GF-D8 (cell line): Measurements from ENCODE around the gene LRRC47.
"Not testable (repeated sequence)": the region's sequence is repeated elsewhere in the genome, so short reads cannot be mapped to it uniquely, and the experiment has no call there.

Source experiments
- DNase-seq: peaks from one replicate; lab custom pipeline; 2025; lab: John Stamatoyannopoulos, UW

LRRC47 gene

DNA sequence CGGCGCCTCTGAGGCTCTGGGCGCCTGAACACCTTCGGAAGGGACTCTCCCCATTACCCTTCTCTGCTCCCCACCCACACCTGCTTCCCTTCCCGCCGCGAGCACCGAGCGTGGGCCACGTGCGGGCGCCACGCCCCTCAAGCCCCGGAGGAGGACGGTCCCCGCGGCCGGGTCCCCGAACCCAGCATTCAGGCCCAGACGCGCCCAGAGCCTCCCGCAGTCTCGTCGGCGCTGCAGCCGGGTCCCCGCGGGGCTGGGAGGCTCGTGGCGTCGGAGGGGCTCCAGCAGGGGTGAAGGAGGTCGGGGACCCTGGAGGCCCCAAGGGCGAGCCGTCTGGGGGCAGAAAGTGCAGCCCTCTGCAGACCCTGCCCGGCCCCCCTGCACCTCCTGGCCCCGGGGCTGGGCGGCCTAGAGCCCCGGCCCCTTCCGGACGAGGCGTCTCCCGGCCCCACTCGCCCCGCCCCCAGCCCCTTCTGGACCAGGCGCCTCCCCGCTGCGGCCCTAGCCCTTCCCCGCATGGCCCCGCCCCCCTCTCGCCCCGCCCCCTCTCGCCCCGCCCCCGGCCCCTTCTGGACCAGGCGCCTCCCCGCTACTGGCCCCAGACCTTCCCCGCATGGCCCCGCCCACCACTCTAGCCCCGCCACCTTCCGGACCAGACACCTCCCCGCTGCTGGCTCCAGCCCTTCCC, 24.1 kb downstream of the LRRC47 start:
- no peak for DNase-seq

DNA sequence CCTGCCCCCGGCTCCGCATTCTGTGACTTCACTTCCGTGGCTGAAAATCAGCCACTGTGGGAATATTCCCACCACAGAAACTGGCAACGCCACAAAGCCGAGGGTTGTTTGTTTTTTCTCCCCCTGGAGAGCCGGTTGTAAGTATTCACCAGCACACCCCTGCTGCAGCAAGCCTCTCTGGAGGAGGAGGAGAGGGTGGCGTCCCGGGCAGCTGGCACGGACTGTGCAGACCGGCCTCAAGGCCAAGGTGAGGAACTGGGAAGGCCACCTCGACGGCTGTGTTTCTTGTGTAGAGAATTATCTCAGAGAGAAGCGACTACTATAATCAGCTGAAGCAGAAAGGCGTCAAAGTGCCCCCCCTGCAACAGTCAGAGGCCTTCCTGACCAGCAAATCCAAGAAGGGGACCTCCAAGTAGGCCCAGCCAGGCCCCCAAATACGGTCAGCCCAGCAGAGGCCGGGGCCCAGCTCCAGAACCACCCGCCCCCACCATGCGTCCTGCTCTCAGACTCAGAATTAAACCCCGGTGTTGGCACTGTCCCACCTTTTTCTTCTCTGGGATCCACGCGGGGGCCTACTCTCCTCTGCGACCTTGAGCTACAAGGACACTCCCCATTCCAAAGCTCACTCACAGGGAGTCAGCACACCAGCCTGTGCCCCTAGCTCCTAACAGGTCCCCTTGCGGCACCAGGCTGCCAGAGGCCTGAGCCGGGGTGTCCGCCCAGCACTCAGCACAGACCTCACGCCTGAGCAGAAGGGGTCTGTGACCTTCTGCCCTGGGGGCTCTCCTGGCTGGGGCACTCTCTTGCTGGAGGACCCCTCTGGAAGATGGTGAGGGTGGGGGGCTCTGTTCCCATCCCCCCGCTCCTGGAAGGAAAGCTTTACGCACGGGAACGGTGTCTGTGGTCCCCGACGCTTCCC, 24.9 kb downstream of the LRRC47 start:
- DNase-seq, result no peak

DNA sequence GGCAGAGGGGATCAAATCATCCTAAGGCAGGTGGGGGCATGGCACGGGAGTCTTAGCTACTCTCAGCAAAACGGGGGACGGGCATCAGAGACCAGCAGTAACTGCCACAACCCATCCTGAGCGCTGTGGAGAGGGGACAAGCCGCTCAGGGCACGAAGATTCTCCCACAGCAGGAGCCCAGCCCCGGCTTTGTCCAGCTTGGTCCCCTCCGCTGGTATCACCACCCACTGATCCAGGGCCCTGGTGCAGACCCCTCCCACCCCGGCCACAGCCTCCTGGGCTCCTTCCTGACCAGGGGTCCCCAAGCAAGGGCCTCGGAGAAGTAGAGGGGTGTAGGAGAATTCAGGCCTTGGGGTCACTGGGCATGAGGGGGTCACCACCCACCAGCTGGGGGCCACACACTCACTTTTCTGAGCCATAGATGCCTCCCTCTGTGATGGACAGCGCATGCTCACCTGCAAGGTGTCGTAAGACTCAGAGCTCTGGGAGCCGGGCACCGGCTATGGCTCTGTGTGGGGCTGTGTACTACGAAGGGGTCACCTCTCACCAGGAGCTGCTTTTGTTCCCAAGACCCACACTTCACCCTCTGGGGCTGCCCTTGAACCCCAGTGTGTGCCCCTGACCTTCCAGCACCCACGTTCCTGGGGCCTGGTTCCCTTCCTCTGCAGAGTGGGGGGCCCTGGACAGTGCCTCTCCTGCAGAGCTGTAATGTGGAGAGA, 26.1 kb downstream of the LRRC47 start:
- DNase-seq, result no peak

DNA sequence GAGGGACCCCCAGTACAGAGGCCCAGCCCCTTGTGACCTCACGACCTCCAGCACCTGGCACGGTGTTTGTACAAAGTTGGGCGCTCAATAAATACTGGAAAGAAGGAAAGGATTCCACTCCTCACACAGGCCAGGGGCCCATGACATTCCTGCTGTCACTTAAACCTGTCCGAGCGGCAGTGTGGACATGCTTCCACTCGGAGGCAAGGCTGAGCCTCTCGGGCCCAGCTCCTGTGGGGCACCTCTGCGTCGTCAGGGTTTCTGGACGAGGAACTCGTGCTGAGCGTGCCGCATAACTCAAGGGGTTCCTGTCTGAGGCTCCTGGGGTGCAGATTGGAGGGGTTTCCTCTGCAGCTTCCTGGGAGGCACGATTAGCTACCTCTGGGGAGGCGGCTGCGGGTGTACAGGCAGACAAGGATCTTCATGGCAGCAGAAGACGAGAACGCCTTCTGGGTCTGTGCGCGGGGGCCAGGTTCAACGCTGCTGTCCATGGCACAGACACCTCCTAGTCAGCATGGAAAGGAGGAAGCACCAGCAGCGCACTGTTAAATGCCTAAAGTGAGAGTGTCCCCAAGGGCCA, 27.4 kb downstream of the LRRC47 start:
- DNase-seq, result no peak

DNA sequence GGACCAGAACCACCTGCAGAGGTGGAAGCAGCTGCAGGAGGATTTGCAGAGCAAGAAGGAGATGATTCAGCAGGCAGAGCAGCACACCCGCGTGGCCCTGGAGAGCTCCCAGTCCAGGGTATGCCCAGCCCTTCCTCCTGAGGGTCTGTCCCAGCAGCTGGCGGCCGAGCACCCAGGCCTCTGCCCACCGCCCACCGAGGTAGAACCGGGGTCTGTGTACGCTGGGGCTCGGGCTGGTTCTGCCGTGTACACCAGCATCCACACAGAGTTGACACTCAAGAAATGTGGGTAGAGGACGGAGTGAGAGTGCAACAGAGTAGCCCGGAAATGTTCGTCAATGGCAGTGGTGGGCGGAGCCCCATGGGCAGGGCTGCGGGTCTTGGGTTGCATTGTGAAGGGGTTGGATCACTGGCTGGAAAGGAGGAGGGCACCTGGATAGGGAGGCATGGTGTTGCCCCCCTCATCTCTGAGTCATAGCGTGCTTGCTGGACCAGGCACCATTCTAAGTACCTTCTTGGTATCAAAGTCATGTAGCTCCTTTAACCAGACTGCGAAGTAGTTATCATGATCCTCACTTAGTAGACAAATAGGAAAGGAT, 28.9 kb downstream of the LRRC47 start:
- DNase-seq, result no peak

DNA sequence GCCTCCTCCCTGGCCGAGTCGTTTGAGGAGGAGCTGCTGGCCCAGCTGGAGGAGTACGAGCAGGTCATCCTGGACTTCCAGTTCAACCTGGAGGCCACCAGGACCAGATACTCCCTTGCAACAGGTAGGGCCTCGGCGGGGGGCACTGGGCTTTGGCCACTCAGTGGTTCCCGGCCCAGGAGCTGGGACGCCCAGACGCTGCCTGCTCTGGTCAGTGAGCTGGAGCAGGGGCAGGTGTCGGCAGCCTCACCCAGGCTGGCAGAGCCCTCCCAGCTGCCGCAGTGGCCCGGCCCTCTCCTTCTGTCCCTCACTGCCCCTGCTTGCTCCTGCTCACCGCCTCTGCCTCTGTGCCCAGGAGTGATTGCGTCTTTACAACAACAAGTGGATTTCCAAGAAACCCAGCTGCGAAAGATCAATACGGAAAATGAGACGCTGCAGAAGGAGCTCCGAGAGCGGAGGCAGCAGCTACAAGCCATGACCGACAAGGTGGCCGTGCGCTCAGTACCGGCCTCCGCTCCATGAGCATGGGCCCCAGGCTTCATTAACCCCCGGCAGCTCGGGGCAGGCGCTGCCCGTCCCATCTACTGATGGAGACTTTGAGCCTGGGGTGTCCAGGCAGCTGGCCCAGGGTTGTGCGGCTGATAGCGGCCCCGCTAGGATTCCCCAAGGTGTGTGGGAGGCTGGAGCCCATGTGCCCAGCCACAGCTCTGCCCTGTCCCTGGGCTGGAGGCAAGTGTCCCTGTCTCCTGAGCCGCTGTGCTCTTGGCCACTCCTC, 32.8 kb downstream of the LRRC47 start:
- DNase-seq, result no peak

DNA sequence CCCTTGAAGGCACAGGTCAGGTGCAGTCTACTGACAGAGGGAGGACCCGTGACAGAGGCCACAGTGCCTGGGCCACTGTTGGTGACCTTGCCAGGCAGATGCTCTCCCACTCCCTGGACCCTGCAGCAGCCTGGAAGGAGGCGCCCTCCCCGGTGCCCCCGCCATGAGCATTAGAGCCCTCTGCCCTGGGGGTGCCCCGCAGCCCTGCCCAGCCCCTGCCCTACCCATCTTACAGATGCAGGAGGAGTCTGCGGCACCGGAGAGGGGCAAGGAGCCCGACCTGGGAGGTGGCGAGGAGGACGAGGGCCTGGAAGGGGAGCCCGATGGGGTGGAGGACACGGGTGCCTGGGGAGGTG, 33.4 kb downstream of the LRRC47 start:
- DNase-seq, result no peak

DNA sequence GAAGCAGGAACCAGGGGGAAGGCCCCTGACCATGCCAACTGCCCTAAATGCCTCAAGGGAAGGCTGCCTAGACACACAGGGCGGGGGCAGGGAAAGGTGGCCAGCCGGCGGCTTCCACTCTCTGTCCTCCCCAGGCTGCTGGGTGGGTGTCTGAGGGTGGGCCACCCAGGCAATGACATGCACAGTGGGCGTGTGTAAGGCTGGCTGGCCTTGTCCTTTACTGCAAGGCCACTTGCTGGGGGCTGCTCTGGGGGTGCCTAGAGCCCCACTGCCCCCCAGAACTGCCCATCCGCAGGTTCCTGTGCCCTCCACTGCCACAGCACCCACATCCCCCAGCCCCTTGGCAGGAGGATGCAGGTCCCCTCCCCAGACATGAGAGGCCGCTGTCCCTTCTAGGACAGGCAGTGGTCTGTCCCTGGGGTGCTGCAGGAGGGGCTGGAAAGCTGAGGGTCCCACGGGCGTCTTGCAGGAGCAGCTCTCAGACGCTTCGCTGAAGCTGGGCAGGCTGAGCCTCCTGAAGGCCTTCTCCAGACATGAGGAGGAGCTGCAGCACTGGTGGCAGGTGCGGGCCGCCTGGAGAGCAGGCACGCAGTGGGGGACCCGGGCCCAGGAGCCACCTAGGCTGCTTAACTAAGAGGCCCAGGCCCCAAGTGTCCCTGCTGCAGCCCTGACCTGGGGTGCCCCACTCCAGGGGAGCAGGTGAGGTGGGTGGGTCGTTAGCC, 34.0 kb downstream of the LRRC47 start:
- DNase-seq, result no peak

DNA sequence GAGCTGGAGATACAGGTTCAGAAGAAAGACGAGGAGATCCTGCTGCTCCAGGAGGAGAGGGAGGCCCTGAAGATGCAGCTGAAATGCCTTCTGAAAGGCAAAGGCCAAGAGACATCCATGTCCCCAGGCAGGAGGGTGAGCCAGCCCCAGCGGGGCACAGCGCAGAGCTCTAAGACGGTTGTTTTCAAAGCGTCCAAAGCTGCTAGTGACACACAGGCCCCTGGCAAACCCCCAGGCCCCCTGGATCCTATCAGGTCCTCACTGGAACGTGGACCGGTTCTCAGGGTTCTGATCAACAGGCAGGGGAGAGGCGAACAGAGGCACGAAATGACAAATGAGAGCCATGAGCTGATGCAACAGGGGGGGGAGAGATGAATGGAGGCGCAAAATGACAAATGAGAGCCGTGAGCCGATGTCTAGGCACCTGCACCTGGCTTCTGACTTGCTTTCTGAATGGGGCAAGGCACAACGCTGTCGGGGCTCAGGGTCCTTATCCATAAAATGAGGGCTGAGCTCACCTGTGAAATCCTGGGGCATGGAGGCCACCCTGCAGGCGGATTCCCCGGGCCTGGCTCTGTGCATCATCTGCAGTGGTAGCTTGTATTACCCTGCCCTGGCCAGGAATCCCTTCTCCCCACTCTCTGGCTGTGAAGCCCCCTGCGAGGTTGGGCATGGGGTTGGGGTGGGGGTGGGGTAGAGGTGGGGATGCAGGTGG, 34.8 kb downstream of the LRRC47 start:
- no peak for DNase-seq

DNA sequence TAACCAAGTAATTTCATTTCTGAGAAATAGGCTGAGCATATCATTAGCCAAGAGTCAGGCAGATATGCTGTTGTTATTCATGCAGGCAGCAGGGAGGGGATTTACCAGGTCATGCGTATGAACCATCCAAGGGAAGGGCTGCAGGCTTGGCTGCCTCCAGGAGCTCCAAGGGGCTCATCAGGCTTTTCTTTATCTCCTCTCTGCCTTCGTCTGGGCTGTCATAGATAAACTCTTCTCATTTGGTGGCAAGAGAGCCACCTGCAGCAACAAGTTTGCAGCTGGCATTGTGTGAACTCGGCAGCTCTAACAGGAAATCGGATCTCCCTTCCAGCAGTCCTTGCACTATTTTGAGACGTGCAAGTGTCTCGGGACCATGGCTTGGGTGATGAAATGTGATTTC, 36.5 kb downstream of the LRRC47 start:
- DNase-seq, result no peak

DNA sequence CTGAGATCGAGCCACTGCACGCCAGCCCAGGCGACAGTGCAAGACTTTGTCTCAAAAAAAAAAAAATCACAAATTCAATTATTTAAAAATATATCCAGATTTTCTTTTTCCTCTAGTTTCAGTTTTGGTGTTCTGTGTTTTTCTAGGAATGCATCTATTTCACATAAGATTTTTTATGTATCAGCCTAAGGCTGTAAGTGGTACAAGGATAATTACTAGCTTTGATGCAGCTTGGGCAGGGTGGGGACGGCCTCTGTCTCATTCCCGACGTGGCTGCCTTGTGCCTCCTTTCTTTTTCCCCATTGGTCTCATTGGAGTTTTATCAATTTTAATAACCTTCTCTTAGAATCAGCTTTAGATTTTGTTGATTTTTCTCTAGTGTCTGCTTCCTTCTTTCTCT, 37.1 kb downstream of the LRRC47 start:
- DNase-seq, result no peak

DNA sequence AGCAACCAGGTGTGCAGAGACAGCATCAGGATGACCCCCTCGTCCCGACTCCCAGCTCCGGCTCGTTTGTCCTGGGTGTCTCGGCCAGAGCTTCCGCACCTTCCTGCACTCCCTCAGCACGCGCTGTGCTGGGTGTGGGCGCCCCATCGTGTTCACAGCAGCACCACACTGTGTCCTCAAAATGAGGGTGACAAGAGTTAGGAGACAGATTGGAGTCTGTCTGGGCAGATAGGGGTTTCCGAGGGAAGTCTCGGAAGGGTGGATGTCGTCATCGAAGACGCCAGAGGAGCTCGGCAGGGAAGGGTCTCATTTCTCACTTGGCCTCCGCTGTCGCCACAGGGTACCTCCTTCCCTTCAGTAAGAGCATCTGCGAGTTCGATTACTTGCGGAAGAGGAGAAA, 39.9 kb downstream of the LRRC47 start:
- no peak for DNase-seq

DNA sequence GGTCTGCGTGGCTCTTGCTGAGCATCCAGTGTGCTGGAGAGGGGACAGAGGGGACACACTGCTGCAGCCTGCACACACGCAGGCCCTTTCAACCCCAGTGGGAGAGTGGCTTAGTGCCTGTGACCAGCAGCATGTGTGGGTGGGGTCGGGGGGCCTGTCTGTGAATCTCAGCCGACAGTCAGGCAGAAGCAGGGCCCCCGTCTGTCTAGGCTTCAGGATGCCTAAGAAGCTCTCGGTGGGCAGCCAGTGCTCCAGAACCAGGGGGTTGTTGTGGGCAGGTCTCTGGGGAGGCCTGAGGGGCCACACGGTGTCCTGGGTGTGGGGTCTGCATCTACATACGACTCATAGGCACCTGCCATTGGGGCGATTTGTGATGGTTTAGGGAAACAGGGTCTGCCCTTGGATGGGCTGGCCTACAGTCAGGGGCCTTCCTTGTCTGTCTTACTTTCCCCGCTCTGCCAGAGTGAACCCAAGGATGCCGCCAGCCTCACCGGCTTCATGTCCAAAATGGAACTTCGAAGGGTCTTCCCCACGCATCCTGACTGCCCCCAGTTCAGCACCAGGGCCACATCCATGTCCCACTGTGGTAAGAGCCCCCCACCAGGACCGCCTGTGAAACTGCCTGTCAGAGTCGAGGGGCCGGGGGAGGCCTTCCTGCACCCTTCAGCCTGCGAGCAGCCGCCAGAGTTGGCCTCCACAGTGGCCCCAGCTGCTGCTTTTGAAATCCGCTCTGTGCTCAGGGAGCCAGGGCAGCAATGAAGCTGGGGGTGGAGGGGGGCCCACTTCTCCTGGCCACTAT, 42.4 kb downstream of the LRRC47 start:
- no peak for DNase-seq

DNA sequence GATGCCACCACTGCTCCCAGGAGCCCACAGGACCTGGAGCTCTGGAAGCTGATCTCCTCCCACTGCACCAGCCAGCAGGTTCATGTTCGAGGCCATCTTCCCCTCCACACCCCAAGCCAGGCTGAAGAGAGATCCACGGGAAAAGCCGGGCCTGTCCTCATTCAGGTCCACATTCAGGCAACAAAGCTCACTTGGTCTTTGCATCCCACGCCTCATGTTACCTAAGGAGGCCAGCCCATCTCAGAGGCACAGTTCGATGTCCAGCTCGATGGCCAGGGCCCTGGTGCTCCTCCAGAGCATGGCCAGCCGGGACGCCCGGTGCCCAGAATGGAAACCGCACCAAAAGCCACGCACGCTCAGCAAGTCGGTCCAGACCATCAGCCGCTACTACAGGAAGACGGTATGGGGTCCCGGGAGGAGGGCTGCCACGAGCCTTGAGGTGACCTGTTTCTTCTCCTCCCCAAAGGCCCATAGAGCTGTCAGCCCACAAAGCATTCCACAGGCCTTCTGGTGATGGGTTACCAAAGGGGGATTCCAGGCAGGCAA, 43.8 kb downstream of the LRRC47 start, which contains the start of gene CCDC27:
Gene CCDC27, plus strand, starts transcription at position 51 of the 546 bp plus-strand sequence. Its CDS starts 32 bp downstream, at position 83.
- DNase-seq, result no peak

DNA sequence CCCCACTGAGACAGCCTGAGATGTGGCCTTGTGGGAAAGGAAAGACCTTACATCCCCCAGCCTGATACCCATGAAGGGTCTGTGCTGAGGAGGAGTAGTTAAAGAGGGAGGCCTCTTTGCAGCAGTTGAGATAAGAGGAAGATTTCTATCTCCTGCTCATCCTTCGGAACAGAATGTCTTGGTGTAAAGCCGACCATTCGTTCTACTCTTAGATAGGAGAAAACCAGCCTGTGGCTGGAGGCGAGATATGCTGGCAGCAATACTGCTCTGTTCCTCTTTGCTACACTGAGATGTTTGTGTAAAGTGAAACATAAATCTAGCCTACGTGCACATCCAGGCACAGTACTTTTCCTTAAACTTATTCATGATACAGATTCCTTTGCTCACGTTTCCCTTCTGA, 45.6 kb downstream of the LRRC47 start:
- no peak for DNase-seq

DNA sequence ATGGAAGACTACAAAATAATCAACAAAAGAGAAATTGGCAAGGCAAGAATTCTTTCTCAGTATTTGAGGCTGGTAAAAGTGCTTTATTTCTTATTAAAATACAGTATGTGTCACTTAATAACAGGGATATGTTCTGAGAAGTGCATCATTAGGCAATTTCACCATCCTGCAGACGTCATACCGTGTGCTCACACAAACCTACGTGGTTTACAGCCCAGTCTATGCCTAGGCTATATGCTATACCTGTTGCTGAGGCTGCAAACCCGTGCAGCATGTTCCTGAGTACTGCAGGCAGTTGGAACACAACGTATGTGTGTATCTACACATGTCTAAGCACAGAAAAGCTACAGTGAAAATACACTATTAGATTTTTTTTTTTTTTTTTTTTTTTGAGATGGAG, 46.8 kb downstream of the LRRC47 start:
- no peak for DNase-seq

DNA sequence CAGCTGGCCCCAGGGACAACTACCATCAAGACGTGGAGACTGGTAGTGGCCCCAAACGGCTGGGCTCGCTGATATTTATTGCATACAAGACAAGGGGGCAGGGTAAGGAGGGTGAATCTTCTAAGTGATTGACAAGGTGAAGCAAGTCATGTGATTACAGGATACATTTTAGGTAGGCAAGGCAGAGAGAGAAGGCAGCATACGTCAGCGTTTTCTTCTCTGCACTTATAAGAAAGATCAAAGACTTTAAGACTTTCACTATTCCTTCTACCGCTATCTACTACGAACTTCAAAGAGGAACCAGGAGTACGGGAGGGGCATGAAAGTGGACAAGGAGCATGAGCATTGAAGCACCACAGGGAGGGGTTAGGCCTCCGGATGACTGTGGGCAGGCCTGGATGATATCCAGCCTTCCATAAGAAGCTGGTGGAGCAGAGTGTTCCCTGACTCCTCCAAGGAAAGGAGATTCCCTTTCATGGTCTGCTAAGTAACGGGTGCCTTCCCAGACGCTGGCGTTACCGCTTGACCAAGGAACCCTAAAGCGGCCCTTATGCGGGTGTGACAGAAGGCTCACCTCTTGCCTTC, 47.9 kb downstream of the LRRC47 start:
- DNase-seq, result not testable (repeated sequence)

DNA sequence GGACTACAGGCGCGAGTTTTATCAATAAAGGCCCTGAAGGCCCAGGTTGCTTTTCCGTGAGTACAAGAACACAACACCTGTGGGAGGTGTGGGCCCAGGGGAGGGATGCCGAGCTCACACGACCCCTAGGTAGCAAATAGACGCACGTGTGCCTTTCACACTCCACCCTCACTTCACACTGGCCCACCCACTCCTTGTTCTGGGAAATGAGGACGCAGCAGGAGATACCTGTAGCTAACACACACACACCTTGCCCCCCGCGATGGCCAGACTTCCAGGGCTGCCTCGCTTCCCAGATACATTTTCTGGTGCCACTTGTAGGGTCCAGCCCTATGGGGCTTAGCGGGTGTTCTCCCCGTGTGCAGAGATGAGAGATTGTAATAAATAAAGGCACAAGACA, 48.4 kb downstream of the LRRC47 start:
- DNase-seq, result no peak
